HG02610 (cell line): ENCODE measurements around the gene RAB29.
"Not testable (repeated sequence)": the region's sequence is repeated elsewhere in the genome, so short reads cannot be mapped to it uniquely, and the experiment has no call there.

Experiments
- ATAC-seq: cut with Tn5 transposase; IDR thresholded peaks from one replicate; pipeline ENCODE4 v1.9.1; 2021; ENCODE audit warnings: mild to moderate bottlenecking, moderate library complexity; ENCODE audit not compliant: unreplicated experiment

Gene RAB29

GRCh38 chr1:205726619-205727125, 48.6 kb downstream of the RAB29 start:
- ATAC-seq = no peak

- ATAC-seq = no peak
Measured at GRCh38 chr1:205725514-205725913, 49.8 kb downstream of the RAB29 start.

GRCh38 chr1:205720740-205721139, 54.5 kb downstream of the RAB29 start:
- ATAC-seq = not testable (repeated sequence)

- ATAC-seq = no peak
Measured at GRCh38 chr1:205719762-205720161, 55.5 kb downstream of the RAB29 start.

GRCh38 chr1:205719015-205719414, 56.3 kb downstream of the RAB29 start:
- ATAC-seq = no peak
